Measurements from ENCODE around the gene RALY. TPM values are rescaled to one million over a fixed set of nuclear protein-coding genes. Genes with fewer than 3 reads are reported as not detected.

RALY gene
- polyA plus RNA-seq, 1 donor from 2014 or later = 221 TPM

- Histone ChIP-seq H3K27me3 (ENCODE audit: insufficient read depth, low read depth, low read length) (no peaks in the 10 kb centered on the region), H3F3A (ENCODE audit: insufficient read depth, low read length, poor library complexity, severe bottlenecking) (no peaks in the 10 kb centered on the region), H3K9me3 (ENCODE audit: low read length) (no peaks in the 10 kb centered on the region), H3K4me3 (ENCODE audit: low read length) (no peak overlapping the region), H2AFZ (ENCODE audit: low read depth, low read length) (no peak overlapping the region), H3K9ac (ENCODE audit: low read length) (no peak overlapping the region), H3K4me2 (ENCODE audit: low read length) (no peak overlapping the region), H3K36me3 (ENCODE audit: insufficient read depth, low read length) (no peaks in the 10 kb centered on the region), H3K79me2 (replicated peaks; ENCODE audit: insufficient read depth, low read length) (no peaks in the 10 kb centered on the region), H4K20me1 (ENCODE audit: insufficient read depth) (no peaks in the 10 kb centered on the region), H3K27ac (ENCODE audit: low read length) (no peak overlapping the region), H3K9me2 (ENCODE audit: insufficient read depth, low read length) (no peaks in the 10 kb centered on the region)
- no peak for TF ChIP-seq RAD21 (conservative IDR thresholded peaks at IDR 0.05)
- TF ChIP-seq, protein P1, sequence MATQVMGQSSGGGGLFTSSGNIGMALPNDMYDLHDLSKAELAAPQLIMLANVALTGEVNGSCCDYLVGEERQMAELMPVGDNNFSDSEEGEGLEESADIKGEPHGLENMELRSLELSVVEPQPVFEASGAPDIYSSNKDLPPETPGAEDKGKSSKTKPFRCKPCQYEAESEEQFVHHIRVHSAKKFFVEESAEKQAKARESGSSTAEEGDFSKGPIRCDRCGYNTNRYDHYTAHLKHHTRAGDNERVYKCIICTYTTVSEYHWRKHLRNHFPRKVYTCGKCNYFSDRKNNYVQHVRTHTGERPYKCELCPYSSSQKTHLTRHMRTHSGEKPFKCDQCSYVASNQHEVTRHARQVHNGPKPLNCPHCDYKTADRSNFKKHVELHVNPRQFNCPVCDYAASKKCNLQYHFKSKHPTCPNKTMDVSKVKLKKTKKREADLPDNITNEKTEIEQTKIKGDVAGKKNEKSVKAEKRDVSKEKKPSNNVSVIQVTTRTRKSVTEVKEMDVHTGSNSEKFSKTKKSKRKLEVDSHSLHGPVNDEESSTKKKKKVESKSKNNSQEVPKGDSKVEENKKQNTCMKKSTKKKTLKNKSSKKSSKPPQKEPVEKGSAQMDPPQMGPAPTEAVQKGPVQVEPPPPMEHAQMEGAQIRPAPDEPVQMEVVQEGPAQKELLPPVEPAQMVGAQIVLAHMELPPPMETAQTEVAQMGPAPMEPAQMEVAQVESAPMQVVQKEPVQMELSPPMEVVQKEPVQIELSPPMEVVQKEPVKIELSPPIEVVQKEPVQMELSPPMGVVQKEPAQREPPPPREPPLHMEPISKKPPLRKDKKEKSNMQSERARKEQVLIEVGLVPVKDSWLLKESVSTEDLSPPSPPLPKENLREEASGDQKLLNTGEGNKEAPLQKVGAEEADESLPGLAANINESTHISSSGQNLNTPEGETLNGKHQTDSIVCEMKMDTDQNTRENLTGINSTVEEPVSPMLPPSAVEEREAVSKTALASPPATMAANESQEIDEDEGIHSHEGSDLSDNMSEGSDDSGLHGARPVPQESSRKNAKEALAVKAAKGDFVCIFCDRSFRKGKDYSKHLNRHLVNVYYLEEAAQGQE (IDR thresholded peaks at IDR 0.05; ENCODE audit: borderline replicate concordance) = no peak
- TF ChIP-seq CTCF (IDR thresholded peaks at IDR 0.05; ENCODE audit: poor library complexity, severe bottlenecking) = no peak
- no peak for TF ChIP-seq EP300 (conservative IDR thresholded peaks at IDR 0.05; ENCODE audit: poor library complexity, severe bottlenecking)
- TF ChIP-seq MXI1 (conservative IDR thresholded peaks at IDR 0.05; ENCODE audit: poor library complexity, severe bottlenecking) = no peak
- no peak for TF ChIP-seq SMC3 (conservative IDR thresholded peaks at IDR 0.05; ENCODE audit: poor library complexity)
- TF ChIP-seq TAF1 (IDR thresholded peaks at IDR 0.05; ENCODE audit: low read depth) = no peak
- TF ChIP-seq POLR2AphosphoS5 (IDR thresholded peaks at IDR 0.05) = no peak
- no peak for TF ChIP-seq EZH2 (IDR thresholded peaks at IDR 0.05; ENCODE audit: borderline replicate concordance, insufficient read depth, low read length, poor library complexity, severe bottlenecking)
Observed at GRCh38 chr20:33971147-33971975, 22.4 kb upstream of the RALY start.

GRCh38 chr20:33976959-33977358 lies 16.8 kb upstream of the RALY start:
- Histone ChIP-seq H3K27me3 (ENCODE audit: insufficient read depth, low read depth, low read length) (no peaks in the 10 kb centered on the region), H3K4me3 (ENCODE audit: low read length) (no peak overlapping the region), H3K9ac (ENCODE audit: low read length) (no peak overlapping the region), H3K36me3 (ENCODE audit: insufficient read depth, low read length) (no peaks in the 10 kb centered on the region), H3K9me3 (ENCODE audit: low read length) (no peaks in the 10 kb centered on the region), H3K9me2 (ENCODE audit: insufficient read depth, low read length) (no peaks in the 10 kb centered on the region), H3K4me2 (ENCODE audit: low read length) (no peak overlapping the region), H3F3A (ENCODE audit: insufficient read depth, low read length, poor library complexity, severe bottlenecking) (no peaks in the 10 kb centered on the region), H3K79me2 (replicated peaks; ENCODE audit: insufficient read depth, low read length) (no peaks in the 10 kb centered on the region), H3K27ac (ENCODE audit: low read length) (no peak overlapping the region), H4K20me1 (ENCODE audit: insufficient read depth) (no peaks in the 10 kb centered on the region), H2AFZ (ENCODE audit: low read depth, low read length) (no peak overlapping the region)
- no peak for TF ChIP-seq EZH2 (IDR thresholded peaks at IDR 0.05; ENCODE audit: borderline replicate concordance, insufficient read depth, low read length, poor library complexity, severe bottlenecking)
- TF ChIP-seq RAD21 (conservative IDR thresholded peaks at IDR 0.05) = no peak
- no peak for TF ChIP-seq SMC3 (conservative IDR thresholded peaks at IDR 0.05; ENCODE audit: poor library complexity)
- TF ChIP-seq EP300 (conservative IDR thresholded peaks at IDR 0.05; ENCODE audit: poor library complexity, severe bottlenecking) = no peak
- no peak for TF ChIP-seq POLR2AphosphoS5 (IDR thresholded peaks at IDR 0.05)
- TF ChIP-seq, protein P1 (IDR thresholded peaks at IDR 0.05; ENCODE audit: borderline replicate concordance) = no peak
- TF ChIP-seq TAF1 (IDR thresholded peaks at IDR 0.05; ENCODE audit: low read depth) = no peak
- TF ChIP-seq MXI1 (conservative IDR thresholded peaks at IDR 0.05; ENCODE audit: poor library complexity, severe bottlenecking) = no peak
- TF ChIP-seq CTCF (IDR thresholded peaks at IDR 0.05; ENCODE audit: poor library complexity, severe bottlenecking) = no peak
